Esophagus squamous epithelium (tissue), 4 donors: Measurements from ENCODE around the gene MACROH2A2.

Experiments
- POLR2A ChIP-seq, 4 donors: fragments of 450-650 bp; IDR thresholded peaks; one replicate each; pipeline ENCODE4 v1.6.1; 2017; ENCODE audit warnings: antibody characterized with exemption in 4 of 4, mild to moderate bottlenecking in 4 of 4, moderate library complexity in 3 of 4
- TF ChIP-seq, protein P1 (sequence below), 6 experiments: fragments of 450-650 bp in 4 of 6; fragments of 200-600 bp in 2 of 6; sonication (generic) in 2 of 6; IDR thresholded peaks; one replicate each; pipeline ENCODE4 v1.5.1; 2016 to 2019; ENCODE audit warnings: antibody characterized with exemption in 6 of 6, mild to moderate bottlenecking in 4 of 6, moderate library complexity in 4 of 6

DNA sequence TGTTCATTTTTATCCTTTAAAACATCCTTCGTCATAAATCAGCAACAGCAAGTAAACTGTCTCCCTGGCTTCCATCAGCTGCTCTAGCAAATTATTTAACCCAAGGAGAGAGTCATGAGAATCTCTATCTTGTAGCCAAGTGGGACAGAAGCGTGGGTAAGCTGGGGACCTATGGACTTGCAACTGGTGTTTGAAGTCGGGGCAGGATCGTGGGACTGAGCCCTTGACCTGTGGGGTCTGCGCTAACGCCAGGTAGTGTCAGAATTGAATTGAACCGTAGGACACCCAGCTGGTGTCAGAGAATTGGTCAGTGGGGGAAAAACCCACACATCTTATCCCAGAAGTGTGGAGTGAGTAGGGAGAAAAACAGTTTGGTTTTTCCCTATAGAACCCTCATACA lies 66.6 kb downstream of the MACROH2A2 start:
- TF ChIP-seq, protein P1, sequence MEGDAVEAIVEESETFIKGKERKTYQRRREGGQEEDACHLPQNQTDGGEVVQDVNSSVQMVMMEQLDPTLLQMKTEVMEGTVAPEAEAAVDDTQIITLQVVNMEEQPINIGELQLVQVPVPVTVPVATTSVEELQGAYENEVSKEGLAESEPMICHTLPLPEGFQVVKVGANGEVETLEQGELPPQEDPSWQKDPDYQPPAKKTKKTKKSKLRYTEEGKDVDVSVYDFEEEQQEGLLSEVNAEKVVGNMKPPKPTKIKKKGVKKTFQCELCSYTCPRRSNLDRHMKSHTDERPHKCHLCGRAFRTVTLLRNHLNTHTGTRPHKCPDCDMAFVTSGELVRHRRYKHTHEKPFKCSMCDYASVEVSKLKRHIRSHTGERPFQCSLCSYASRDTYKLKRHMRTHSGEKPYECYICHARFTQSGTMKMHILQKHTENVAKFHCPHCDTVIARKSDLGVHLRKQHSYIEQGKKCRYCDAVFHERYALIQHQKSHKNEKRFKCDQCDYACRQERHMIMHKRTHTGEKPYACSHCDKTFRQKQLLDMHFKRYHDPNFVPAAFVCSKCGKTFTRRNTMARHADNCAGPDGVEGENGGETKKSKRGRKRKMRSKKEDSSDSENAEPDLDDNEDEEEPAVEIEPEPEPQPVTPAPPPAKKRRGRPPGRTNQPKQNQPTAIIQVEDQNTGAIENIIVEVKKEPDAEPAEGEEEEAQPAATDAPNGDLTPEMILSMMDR (IDR thresholded peaks at IDR 0.05): no peak
- no peak for TF ChIP-seq POLR2A (IDR thresholded peaks at IDR 0.05)
